AG09309 (cell line): ENCODE measurements around the gene PPP2R2D.
"Not testable (repeated sequence)": the region's sequence is repeated elsewhere in the genome, so short reads cannot be mapped to it uniquely, and the experiment has no call there.

Experiments
- DNase-seq: peaks from one replicate; pipeline ENCODE4 v3.0.0-alpha.2; 2010; ENCODE audit warnings: low read depth
- H3K4me3 ChIP-seq: 2 replicates; pipeline ENCODE4 v1.5.1; 2011; ENCODE audit warnings: mild to moderate bottlenecking, low read depth, low read length, moderate library complexity; ENCODE audit not compliant: control insufficient read depth
- TF ChIP-seq, protein P1 (sequence below): IDR thresholded peaks from 2 replicates; pipeline ENCODE4 v1.5.1; 2011; ENCODE audit warnings: mild to moderate bottlenecking, low read depth, low read length, inconsistent platforms; ENCODE audit not compliant: insufficient read depth, control insufficient read depth; ENCODE audit errors: missing control alignments

The PPP2R2D gene

DNA sequence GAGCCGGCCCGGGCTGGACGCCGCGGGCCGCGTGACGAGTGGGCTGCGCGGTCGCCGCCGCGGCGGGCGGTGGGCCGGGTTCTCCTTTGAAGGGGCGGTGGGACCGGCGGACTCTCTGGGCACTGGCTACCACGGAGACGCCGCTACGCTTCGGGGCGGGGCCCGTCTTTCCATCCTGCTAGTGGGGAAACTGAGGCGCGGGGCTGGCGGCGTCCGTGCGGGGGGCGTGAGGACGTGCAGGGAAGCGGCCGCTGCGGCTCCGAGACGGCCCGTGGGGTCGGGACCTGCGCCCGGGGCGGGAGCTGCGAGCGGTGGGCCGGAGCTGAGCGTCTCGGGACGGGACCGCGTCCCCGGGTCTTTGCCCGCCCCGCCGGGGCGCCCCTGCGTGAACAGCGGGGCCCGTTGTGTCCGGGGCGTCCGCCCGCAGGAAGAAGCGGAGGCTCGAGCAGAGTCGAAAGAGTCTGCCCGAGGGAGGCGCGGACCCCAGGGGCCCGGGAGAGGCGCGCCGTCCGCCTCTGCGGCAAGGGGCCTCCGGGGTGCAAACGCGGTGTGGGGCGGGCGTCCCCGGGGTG lies 81.5 kb downstream of the PPP2R2D start:
- peak overlapping the region; percentile 61 for H3K4me3 ChIP-seq
- no peak for DNase-seq
- TF ChIP-seq, protein P1, sequence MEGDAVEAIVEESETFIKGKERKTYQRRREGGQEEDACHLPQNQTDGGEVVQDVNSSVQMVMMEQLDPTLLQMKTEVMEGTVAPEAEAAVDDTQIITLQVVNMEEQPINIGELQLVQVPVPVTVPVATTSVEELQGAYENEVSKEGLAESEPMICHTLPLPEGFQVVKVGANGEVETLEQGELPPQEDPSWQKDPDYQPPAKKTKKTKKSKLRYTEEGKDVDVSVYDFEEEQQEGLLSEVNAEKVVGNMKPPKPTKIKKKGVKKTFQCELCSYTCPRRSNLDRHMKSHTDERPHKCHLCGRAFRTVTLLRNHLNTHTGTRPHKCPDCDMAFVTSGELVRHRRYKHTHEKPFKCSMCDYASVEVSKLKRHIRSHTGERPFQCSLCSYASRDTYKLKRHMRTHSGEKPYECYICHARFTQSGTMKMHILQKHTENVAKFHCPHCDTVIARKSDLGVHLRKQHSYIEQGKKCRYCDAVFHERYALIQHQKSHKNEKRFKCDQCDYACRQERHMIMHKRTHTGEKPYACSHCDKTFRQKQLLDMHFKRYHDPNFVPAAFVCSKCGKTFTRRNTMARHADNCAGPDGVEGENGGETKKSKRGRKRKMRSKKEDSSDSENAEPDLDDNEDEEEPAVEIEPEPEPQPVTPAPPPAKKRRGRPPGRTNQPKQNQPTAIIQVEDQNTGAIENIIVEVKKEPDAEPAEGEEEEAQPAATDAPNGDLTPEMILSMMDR = no peak

DNA sequence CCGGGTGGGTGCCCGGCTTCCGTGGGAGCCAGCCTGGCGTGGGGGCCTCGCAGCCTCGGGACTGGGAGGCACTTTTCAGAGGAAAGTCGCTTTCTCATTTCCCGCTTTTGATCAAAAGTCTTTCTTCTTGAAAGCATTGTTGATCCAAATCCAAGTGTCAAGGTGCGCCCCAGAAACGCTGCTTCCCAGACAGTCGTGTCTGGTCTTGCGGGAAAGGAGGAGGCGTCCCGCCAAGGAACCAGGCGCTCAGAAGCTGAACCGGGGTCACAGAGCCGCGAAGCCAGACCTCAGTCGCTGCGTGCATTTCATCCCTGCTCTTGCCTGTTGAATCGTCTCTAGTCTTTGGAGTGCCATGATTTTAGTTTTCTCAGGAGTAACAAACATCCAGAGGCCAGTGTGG lies 82.0 kb downstream of the PPP2R2D start:
- peak overlapping the region; percentile 61 for H3K4me3 ChIP-seq
- no peak for DNase-seq
- TF ChIP-seq, protein P1 = no peak

DNA sequence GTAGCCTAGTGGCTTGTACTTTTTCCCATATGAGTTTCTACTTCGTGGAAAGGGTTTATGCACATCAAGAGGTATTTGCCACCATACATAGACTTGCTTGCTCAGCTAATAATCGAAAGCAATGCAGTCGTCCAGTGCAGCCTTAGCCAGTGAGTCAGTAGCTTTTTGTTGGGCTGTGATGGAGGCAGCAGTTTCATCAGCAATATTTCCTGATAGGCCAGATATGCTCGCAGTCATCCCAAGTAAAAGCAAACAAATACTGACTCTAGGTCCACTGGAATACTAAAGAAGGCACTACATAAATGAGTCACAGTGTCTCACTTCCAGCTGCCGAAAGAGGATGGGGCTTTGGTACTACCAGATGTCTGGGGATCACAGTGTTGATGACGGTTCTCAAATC lies 83.0 kb downstream of the PPP2R2D start:
- TF ChIP-seq, protein P1 = no peak
- peak; percentile 76 for DNase-seq
- no peak overlapping the region for H3K4me3 ChIP-seq

DNA sequence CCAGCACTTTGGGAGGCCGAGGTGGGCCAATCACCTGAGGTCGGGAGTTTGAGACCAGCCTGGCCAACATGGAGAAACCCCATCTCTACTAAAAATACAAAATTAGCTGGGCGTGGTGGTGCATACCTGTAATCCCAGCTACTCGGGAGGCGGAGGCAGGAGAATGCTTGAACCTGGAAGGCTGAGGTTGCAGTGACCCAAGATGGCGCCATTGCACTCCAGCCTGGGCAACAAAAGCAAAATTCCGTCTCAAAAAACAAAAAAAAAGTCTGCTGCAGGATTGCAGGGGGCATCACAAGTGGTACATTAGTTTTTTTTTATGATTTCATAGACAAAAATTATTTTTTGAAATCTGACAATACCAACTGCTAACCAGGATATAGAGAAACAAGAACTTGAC lies 86.0 kb downstream of the PPP2R2D start:
- H3K4me3 ChIP-seq, DNase-seq: not testable (repeated sequence)

DNA sequence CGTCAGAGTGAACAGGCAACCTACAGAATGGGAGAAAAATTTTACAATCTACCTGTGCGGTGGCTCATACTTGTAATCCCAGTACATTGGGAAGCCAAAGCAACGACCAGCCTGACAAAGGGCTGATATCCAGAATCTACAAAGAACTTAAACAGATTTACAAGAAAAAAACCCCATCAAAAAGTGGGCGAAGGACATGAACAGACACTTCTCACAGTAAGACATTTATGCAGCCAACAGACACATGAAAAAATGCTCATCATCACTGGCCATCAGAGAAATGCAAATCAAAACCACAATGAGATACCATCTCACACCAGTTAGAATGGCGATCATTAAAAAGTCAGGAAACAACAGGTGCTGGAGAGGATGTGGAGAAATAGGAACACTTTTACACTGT lies 86.5 kb downstream of the PPP2R2D start:
- H3K4me3 ChIP-seq, DNase-seq: not testable (repeated sequence)

DNA sequence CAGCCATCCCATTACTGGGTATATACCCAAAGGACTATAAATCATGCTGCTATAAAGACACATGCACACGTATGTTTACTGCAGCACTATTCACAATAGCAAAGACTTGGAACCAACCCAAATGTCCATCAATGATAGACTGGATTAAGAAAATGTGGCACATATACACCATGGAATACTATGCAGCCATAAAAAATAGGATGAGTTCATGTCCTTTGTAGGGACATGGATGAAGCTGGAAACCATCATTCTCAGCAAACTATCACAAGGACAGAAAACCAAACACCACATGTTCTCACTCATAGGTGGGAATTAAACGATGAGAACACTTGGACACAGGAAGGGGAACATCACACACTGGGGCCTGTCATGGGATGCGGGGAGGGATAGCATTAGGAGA lies 87.0 kb downstream of the PPP2R2D start:
- H3K4me3 ChIP-seq, DNase-seq: not testable (repeated sequence)

DNA sequence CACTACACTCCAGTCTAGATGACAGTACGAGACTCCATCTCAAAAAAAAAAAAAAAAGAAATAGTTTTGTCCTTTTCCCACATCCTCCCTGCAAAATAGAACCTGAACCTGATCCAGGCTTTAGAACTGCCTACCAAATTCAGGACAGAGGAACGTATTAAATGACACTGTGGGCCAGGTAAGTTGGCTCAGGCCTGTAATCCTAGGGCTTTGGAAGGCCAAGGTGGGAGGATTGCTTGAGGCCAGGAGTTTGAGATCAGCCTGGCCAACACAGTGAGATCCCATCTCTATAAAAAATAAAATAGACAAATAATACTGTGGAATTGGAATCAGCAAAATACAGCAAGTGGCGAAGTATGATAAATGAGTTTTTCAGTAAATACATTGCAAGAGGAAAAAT lies 90.9 kb downstream of the PPP2R2D start:
- no peak for DNase-seq
- TF ChIP-seq, protein P1 = no peak
- no peak overlapping the region for H3K4me3 ChIP-seq

DNA sequence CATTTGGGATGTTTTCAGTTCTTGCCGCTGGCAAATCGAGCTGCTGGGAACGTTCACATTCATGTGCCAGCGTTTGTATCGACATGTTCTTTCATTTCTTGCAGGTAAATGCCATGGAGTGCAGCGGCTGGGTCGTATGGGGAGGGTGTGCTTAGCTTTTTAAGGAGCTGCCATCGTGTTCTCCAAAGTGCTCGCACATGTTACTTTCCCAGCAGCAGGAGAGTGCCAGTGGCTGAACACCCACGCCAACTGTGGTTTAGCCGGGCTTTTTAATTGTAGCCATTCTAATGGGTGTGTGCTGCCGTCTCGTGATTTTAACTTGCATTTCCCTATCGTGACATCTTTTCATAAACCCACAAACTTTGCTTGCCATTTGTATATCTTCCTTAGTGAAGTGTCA lies 92.5 kb downstream of the PPP2R2D start:
- no peak overlapping the region for H3K4me3 ChIP-seq
- no peak for DNase-seq
- TF ChIP-seq, protein P1 = no peak
